SU-DHL-6 (cell line): Measurements from ENCODE around the gene PAN3.

Experiments used
- H2AFZ ChIP-seq: fragments of 200-600 bp; sonication (generic); 2 replicates; pipeline ENCODE4 v1.6.1; 2014; ENCODE audit warnings: low read depth, mild to moderate bottlenecking, moderate library complexity, mixed read lengths, antibody characterized with exemption, low read length; ENCODE audit not compliant: severe bottlenecking
- H3F3A ChIP-seq: fragments of 200-600 bp; shearing (Covaris generic); 2 replicates; pipeline ENCODE4 v1.6.0; 2016; ENCODE audit warnings: antibody characterized with exemption, mild to moderate bottlenecking; ENCODE audit not compliant: insufficient read depth
- H3K27ac ChIP-seq: fragments of 200-600 bp; sonication (generic); 2 replicates; pipeline ENCODE4 v1.5.1; 2016; ENCODE audit warnings: low read depth, mild to moderate bottlenecking, low read length, moderate library complexity, mixed read lengths
- H3K27me3 ChIP-seq: fragments of 200-600 bp; sonication (generic), shearing (Covaris generic); 2 replicates; pipeline ENCODE4 v1.6.0; 2014; ENCODE audit warnings: mild to moderate bottlenecking, low read length
- H3K36me3 ChIP-seq: fragments of 200-600 bp; sonication (generic); 2 replicates; pipeline ENCODE4 v1.6.1; 2014; ENCODE audit warnings: mild to moderate bottlenecking, low read length, mixed read lengths
- H3K4me2 ChIP-seq: fragments of 300-600, 200-600 bp; shearing (Covaris generic), sonication (generic); 2 replicates; pipeline ENCODE4 v1.6.0; 2014; ENCODE audit warnings: low read length, low read depth, mild to moderate bottlenecking; ENCODE audit not compliant: poor library complexity, severe bottlenecking
- H3K4me3 ChIP-seq: fragments of 200-600 bp; sonication (generic); 2 replicates; pipeline ENCODE4 v1.5.1; 2014; ENCODE audit warnings: antibody characterized with exemption, low read length, mild to moderate bottlenecking, mixed read lengths; ENCODE audit not compliant: insufficient read depth, poor library complexity, severe bottlenecking
- H3K79me2 ChIP-seq: fragments of 200-600 bp; sonication (generic); 2 replicates; pipeline ENCODE4 v1.6.1; 2014; ENCODE audit warnings: mild to moderate bottlenecking, low read length, moderate library complexity; ENCODE audit not compliant: insufficient read depth
- H3K9ac ChIP-seq: fragments of 200-600 bp; sonication (generic); 2 replicates; pipeline ENCODE4 v1.7.0; 2014; ENCODE audit warnings: mild to moderate bottlenecking, low read length
- H3K9me2 ChIP-seq: fragments of 200-600 bp; sonication (generic); replicated peaks from 2 replicates; pipeline ENCODE4 v1.6.1; 2014; ENCODE audit warnings: low read length; ENCODE audit not compliant: insufficient read depth
- H3K9me3 ChIP-seq: fragments of 200-600 bp; sonication (generic); 2 replicates; pipeline ENCODE4 v1.6.1; 2014; ENCODE audit warnings: low read length, mixed read lengths; ENCODE audit not compliant: insufficient read depth
- H4K20me1 ChIP-seq: fragments of 200-600 bp; sonication (generic); 2 replicates; pipeline ENCODE4 v1.6.1; 2014; ENCODE audit warnings: low read depth, mild to moderate bottlenecking, antibody characterized with exemption, low read length, moderate library complexity, mixed read lengths
- CTCF ChIP-seq: fragments of 200-600 bp; sonication (generic); IDR thresholded peaks from one replicate; pipeline ENCODE4 v1.5.1; 2017; ENCODE audit warnings: antibody characterized with exemption, mild to moderate bottlenecking, low read length, moderate library complexity; ENCODE audit not compliant: insufficient read depth, poor library complexity, severe bottlenecking
- EZH2phosphoT487 ChIP-seq: fragments of 200-600 bp; sonication (generic), shearing (Covaris generic); conservative IDR thresholded peaks from 2 replicates; pipeline ENCODE4 v1.6.1; 2018; ENCODE audit warnings: mild to moderate bottlenecking, antibody characterized with exemption, low read length, moderate library complexity, mixed read lengths

PAN3 gene

GRCh38 chr13:28106976-28107375 is 31.4 kb upstream of the PAN3 start:
- Histone ChIP-seq H3K9ac (no peak overlapping the region), H3K36me3 (no peaks in the 10 kb centered on the region), H3K9me2 (no peaks in the 10 kb centered on the region), H4K20me1 (no peaks in the 10 kb centered on the region), H3K79me2 (no peaks in the 10 kb centered on the region), H2AFZ (no peak overlapping the region), H3K9me3 (no peaks in the 10 kb centered on the region), H3F3A (no peaks in the 10 kb centered on the region), H3K27me3 (no peaks in the 10 kb centered on the region), H3K27ac (no peak overlapping the region), H3K4me2 (no peak overlapping the region), H3K4me3 (no peak overlapping the region)
- TF ChIP-seq CTCF = no peak
- no peak for TF ChIP-seq EZH2phosphoT487

GRCh38 chr13:28110414-28110813 is 27.9 kb upstream of the PAN3 start:
- H3K27ac ChIP-seq = no peak overlapping the region
- no peaks in the 10 kb centered on the region for H3K9me3 ChIP-seq
- no peaks in the 10 kb centered on the region for H3K27me3 ChIP-seq
- no peak overlapping the region for H3K4me2 ChIP-seq
- H3K9ac ChIP-seq = no peak overlapping the region
- H3K79me2 ChIP-seq = no peaks in the 10 kb centered on the region
- TF ChIP-seq CTCF = no peak
- no peak for TF ChIP-seq EZH2phosphoT487
- no peaks in the 10 kb centered on the region for H3K36me3 ChIP-seq
- no peak overlapping the region for H3K4me3 ChIP-seq
- H2AFZ ChIP-seq = no peak overlapping the region
- H4K20me1 ChIP-seq = no peaks in the 10 kb centered on the region
- no peaks in the 10 kb centered on the region for H3F3A ChIP-seq
- no peaks in the 10 kb centered on the region for H3K9me2 ChIP-seq

GRCh38 chr13:28116736-28117135 is 21.6 kb upstream of the PAN3 start:
- H3K4me2 ChIP-seq = no peak overlapping the region
- H2AFZ ChIP-seq = no peak overlapping the region
- no peak overlapping the region for H3K4me3 ChIP-seq
- TF ChIP-seq EZH2phosphoT487 (no peak), CTCF (no peak)
- no peak overlapping the region for H3K27ac ChIP-seq
- no peaks in the 10 kb centered on the region for H3K27me3 ChIP-seq
- H4K20me1 ChIP-seq = no peaks in the 10 kb centered on the region
- H3K9me3 ChIP-seq = no peaks in the 10 kb centered on the region
- H3K36me3 ChIP-seq = no peaks in the 10 kb centered on the region
- no peak overlapping the region for H3K9ac ChIP-seq
- no peaks in the 10 kb centered on the region for H3K9me2 ChIP-seq
- no peaks in the 10 kb centered on the region for H3K79me2 ChIP-seq
- H3F3A ChIP-seq = no peaks in the 10 kb centered on the region
